Bronchial epithelial cell (primary cell): ENCODE results near the gene CAND1. TPM values are rescaled to one million over a fixed set of nuclear protein-coding genes. Genes with fewer than 3 reads are reported as not detected.

Experiments used
- DNase-seq: peaks from one replicate; pipeline ENCODE4 v3.0.0-alpha.2; 2010; ENCODE audit warnings: low read depth
- FAIRE-seq: peaks from 2 replicates; lab custom pipeline; 2011; peaks lifted over from hg19 to GRCh38; lab: Jason Lieb, UNC
- H3K27me3 ChIP-seq: 2 replicates; pipeline ENCODE4 v1.5.1; 2011; ENCODE audit warnings: low read length; ENCODE audit not compliant: control insufficient read depth, insufficient read depth
- H3K36me3 ChIP-seq: 2 replicates; pipeline ENCODE4 v1.5.1; 2011; ENCODE audit warnings: low read length; ENCODE audit not compliant: control insufficient read depth, insufficient read depth
- H3K4me3 ChIP-seq: 2 replicates; pipeline ENCODE4 v1.5.1; 2011; ENCODE audit warnings: mild to moderate bottlenecking, low read depth, low read length, control low read depth
- total RNA-seq: library from RNA; depleted of rRNA; stranded (reverse); fragments of >200 nt; gene quantifications from 2 replicates; pipeline ENCODE4 v1.2.1, GENCODE V29; 2014
- TF ChIP-seq, protein P1 (sequence below): IDR thresholded peaks from 2 replicates; pipeline ENCODE4 v1.5.1; 2011; ENCODE audit warnings: mild to moderate bottlenecking, moderate library complexity, low read length, control low read depth, inconsistent platforms; ENCODE audit not compliant: insufficient read depth, severe bottlenecking

Gene CAND1
- total RNA-seq, 1 donor from 2014 or later: 92.1 TPM

DNA sequence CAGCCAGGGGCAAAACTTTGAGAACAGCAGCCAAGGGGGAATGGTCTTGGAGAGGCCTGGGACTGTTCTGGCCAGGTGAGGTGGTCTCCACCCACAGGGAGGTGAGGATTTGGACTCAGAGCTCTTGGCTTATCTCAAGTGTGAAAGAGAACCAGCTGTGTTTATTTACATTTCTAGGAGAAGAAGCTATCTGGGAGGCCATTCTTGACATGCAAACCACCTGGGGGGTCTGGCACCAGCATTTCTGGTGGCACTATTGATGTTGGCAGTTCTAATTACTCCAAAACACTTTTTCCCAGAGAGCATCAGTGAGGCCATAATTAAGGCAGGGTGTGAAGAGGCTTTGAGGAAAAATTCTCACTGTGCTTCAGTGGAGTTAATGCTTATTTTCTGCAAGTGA, 95.1 kb downstream of the CAND1 start:
- DNase-seq (no peak), FAIRE-seq (no peak)
- Histone ChIP-seq H3K27me3 (no peaks in the 10 kb centered on the region), H3K36me3 (no peaks in the 10 kb centered on the region), H3K4me3 (no peak overlapping the region)
- TF ChIP-seq, protein P1, sequence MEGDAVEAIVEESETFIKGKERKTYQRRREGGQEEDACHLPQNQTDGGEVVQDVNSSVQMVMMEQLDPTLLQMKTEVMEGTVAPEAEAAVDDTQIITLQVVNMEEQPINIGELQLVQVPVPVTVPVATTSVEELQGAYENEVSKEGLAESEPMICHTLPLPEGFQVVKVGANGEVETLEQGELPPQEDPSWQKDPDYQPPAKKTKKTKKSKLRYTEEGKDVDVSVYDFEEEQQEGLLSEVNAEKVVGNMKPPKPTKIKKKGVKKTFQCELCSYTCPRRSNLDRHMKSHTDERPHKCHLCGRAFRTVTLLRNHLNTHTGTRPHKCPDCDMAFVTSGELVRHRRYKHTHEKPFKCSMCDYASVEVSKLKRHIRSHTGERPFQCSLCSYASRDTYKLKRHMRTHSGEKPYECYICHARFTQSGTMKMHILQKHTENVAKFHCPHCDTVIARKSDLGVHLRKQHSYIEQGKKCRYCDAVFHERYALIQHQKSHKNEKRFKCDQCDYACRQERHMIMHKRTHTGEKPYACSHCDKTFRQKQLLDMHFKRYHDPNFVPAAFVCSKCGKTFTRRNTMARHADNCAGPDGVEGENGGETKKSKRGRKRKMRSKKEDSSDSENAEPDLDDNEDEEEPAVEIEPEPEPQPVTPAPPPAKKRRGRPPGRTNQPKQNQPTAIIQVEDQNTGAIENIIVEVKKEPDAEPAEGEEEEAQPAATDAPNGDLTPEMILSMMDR: no peak

DNA sequence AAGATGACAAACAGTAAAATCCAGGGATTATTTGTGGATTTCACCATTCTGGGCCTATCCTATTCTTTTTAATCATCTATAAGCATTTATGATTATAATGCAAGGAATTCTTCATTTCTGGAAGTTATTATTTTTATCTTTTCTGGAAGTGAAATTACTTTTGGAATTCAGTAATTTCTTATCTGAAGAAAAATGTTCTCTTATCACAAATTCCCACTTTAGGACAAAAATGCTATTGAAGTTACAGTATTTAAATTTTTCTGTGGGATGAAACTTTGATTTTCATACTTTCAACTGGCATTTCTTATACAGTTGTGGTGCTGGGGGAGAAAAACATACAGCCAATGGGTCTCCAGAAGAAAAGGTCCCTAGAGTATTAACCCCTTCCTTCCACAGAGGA, 96.0 kb downstream of the CAND1 start:
- DNase-seq (no peak), FAIRE-seq (no peak)
- H3K4me3 ChIP-seq: no peak overlapping the region
- no peaks in the 10 kb centered on the region for H3K36me3 ChIP-seq
- no peaks in the 10 kb centered on the region for H3K27me3 ChIP-seq
- TF ChIP-seq, protein P1: no peak

DNA sequence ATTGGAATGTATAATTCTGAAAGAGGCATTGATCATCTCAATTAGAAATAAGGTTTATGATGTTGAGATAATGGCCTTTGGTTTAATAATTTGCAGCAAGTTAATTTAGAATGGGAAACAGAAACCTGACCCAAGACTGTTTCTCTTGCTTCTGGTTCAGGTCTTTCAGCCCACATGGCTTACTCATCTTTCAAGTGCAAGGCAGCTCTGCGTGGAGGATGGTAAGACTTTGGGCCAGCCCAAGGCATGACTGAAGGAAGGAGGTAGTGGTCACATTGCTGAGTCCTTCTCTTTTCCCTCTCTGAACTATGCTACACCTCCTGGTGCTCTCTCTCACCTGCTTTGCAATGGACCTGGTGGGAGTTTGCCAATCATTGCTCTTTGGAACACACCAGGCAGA, 98.7 kb downstream of the CAND1 start:
- no peak for FAIRE-seq
- DNase-seq: no peak
- no peaks in the 10 kb centered on the region for H3K27me3 ChIP-seq

More for the DNA sequence above, 98.7 kb downstream of the CAND1 start:
- TF ChIP-seq, protein P1: no peak
- H3K36me3 ChIP-seq: no peaks in the 10 kb centered on the region
- H3K4me3 ChIP-seq: no peak overlapping the region
